ENCODE data around the gene CRY2. TPM values are rescaled to one million over a fixed set of nuclear protein-coding genes. Genes with fewer than 3 reads are reported as not detected.

The CRY2 gene
- total RNA-seq, 2 experiments from 2014 or later, result 12.3 to 15.7 TPM

DNA sequence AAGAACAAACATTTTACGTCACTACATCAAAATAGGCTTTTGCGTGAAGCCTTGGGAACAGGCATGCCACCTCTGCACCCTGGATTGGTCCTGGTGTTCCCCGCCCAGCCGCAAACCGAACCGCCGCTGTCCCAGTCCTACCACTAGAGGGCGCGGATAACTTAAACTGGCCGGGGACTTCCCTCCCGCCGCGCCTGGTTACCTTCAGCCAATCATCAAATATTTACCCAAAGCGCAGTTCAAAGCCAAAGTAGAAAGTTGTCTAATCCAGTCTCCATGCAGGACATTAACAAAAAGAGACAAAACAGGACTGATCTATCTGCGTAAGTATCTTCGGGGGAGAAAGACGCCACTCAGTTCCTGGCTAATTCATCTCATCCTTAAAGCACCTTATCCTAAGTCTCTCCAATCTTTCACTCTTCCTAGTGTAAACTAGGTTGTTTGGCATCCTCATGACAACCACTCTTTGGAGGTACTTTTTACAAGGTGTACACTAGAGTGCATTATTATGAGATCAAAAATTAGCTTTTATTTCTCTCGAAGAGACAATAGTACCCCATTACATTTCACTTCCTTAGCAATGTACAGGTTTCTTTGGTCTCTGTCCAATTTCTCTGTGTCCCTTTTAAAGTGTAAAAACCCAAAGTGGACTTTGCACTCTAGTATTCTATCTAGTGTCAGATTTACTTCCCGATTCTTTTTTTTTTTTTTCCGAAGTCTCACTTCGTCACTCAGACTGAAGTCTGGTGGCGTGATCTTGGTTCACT lies 3.9 kb upstream of the CRY2 start:
- intact Hi-C loops (cut with micrococcal nuclease), result no loop called here
- Mint-ChIP-seq H3K9me3 (no peaks in the 10 kb centered on the region), H3K4me3 (peak overlapping the region; percentile 29), H3K4me1 (ENCODE audit: low read depth) (peaks cover 16% of the 10 kb centered on the region), H3K27ac (peak overlapping the region; percentile 53), H3K36me3 (ENCODE audit: low read depth) (no peaks in the 10 kb centered on the region), H3K27me3 (no peaks in the 10 kb centered on the region)
- POLR2A ChIA-PET, result interaction anchor here (1.0 to 1.2 kb wide), 2 partner anchors 13 to 40 kb away, joined by 3 to 4 read pairs; no protein-coding TSS in a partner anchor
- ATAC-seq (peak; percentile 25), DNase-seq (peak; percentile 95)
- CTCF ChIA-PET, result interaction anchor here (0.7 to 6.1 kb wide), 24 partner anchors 8 to 396 kb away, joined by 3 to 31 read pairs (median 4); partner anchors contain the start of genes PEX16 and SLC35C1
- TF ChIP-seq, protein P1, sequence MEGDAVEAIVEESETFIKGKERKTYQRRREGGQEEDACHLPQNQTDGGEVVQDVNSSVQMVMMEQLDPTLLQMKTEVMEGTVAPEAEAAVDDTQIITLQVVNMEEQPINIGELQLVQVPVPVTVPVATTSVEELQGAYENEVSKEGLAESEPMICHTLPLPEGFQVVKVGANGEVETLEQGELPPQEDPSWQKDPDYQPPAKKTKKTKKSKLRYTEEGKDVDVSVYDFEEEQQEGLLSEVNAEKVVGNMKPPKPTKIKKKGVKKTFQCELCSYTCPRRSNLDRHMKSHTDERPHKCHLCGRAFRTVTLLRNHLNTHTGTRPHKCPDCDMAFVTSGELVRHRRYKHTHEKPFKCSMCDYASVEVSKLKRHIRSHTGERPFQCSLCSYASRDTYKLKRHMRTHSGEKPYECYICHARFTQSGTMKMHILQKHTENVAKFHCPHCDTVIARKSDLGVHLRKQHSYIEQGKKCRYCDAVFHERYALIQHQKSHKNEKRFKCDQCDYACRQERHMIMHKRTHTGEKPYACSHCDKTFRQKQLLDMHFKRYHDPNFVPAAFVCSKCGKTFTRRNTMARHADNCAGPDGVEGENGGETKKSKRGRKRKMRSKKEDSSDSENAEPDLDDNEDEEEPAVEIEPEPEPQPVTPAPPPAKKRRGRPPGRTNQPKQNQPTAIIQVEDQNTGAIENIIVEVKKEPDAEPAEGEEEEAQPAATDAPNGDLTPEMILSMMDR (IDR thresholded peaks at IDR 0.05), result peak; percentile 89

DNA sequence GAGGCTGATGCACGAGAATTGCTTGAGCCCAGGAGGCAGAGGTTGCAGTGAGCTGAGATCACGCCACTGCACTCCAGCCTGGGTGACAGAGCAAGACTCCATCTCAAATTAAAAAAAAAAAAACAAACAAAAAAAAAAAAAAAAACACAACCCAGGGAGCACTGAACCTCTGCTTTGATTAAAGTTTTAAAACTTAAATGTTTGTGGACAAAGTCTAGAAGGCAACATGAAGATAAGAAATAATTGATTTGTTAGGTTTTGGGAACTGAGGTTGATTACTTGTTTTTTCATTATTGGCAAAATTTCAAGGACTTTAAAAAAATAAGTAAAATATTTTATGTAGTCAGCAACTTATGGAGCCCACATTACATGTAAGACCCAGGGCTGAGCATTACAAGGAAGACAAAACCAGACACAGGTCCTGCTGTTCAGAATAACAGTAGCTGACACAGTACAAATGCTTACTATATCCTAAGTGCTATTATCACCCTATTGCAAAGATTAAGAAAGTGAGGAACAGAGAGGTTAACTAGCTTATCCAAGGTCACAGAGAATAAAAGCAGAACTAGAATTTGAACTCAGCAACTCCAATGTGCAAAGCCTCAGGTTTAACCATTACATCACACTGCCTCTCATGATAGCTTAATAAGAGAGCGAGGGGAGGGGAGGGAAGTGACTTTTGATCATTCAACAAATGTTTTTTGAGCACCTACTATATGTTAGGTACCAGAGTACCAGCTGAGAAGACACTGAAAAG lies 2.3 kb upstream of the CRY2 start:
- ATAC-seq, result no peak
- intact Hi-C loops (cut with micrococcal nuclease), result no loop called here
- CTCF ChIA-PET, result interaction anchor here (1.2 to 6.1 kb wide), 3 partner anchors 28 to 120 kb away, joined by 3 to 31 read pairs (median 7); no protein-coding TSS in a partner anchor
- TF ChIP-seq, protein P1 (IDR thresholded peaks at IDR 0.05), result no peak
- Mint-ChIP-seq H3K4me1 (ENCODE audit: low read depth) (peaks cover 29% of the 10 kb centered on the region), H3K4me3 (no peak overlapping the region), H3K27me3 (no peaks in the 10 kb centered on the region), H3K36me3 (ENCODE audit: low read depth) (no peaks in the 10 kb centered on the region), H3K27ac (no peak overlapping the region), H3K9me3 (no peaks in the 10 kb centered on the region)
- DNase-seq, result no peak
- POLR2A ChIA-PET, result interaction anchor here (1.1 to 2.1 kb wide), 2 partner anchors 33 to 72 kb away, joined by 3 to 5 read pairs; partner anchors contain the start of gene PEX16

DNA sequence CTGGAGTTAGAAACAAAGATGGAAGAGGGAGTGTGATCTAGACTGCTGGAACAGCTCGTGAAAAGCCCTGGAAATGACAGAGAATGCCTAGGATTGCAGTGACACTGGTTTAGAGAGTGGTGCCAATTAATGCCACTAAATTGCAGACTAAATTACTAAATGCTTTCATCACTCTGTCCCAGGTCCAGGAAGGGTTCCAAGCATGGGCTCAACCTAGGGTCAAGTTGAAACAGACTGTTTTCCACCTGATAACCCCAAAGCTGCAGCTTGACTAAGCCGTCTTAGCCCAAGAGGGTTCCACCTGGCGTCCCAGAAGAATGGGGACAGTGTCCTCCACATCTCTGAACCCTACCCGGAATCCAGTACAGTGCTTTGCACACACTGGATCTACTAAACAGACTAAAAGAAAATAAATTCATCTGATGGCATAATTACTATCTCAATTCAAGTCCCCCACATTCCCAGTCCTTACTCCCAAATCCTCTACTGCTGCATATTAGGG lies 1.1 kb upstream of the CRY2 start:
- DNase-seq (no peak), ATAC-seq (no peak)
- Mint-ChIP-seq H3K27ac (no peak overlapping the region), H3K9me3 (no peaks in the 10 kb centered on the region), H3K27me3 (no peaks in the 10 kb centered on the region), H3K4me1 (ENCODE audit: low read depth) (peaks cover 41% of the 10 kb centered on the region), H3K36me3 (ENCODE audit: low read depth) (no peaks in the 10 kb centered on the region), H3K4me3 (peak overlapping the region; percentile 79)
- intact Hi-C loops (cut with micrococcal nuclease), result loop anchor here (2.0 kb wide), 1 partner anchor 73 kb away; no protein-coding TSS in a partner anchor
- CTCF ChIA-PET, result interaction anchor here (0.8 to 6.1 kb wide), 6 partner anchors 12 to 160 kb away, joined by 3 to 31 read pairs (median 4); partner anchors contain the start of gene SLC35C1
- TF ChIP-seq, protein P1 (IDR thresholded peaks at IDR 0.05), result no peak
- POLR2A ChIA-PET, result interaction anchor here (0.9 to 2.1 kb wide), 3 partner anchors 11 to 41 kb away, joined by 3 to 7 read pairs (median 5); partner anchors contain the start of gene SLC35C1

DNA sequence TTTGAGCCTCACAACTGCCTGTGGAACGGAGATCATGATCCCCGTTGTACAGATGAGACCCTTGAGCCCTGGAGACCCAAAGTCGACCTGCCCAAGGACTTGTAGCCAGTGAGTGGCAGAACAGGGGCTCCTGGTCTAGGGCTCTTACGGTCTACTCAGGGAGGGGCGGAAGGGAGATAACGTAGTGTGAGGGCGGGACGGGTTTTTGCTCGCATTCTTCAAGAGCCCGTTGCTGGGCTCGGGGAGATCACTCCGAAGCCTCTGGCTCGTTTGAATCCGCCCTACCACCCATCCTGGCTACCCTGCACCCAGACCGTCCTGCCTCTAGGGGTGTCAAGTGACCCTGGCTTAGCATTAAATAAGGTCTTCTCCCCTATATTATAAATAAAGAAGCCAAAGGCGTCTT lies 639 bp downstream of the CRY2 start:
- POLR2A ChIA-PET, result interaction anchor here (0.6 kb wide), 1 partner anchor 1552 kb away, joined by 3 read pairs; no protein-coding TSS in a partner anchor
- Mint-ChIP-seq H3K36me3 (ENCODE audit: low read depth) (no peaks in the 10 kb centered on the region), H3K27ac (peak overlapping the region; percentile 74), H3K4me1 (ENCODE audit: low read depth) (peaks cover 53% of the 10 kb centered on the region), H3K27me3 (no peaks in the 10 kb centered on the region), H3K4me3 (peak overlapping the region; percentile 79), H3K9me3 (no peaks in the 10 kb centered on the region)
- CTCF ChIA-PET, result interaction anchor here (6.1 kb wide), 1 partner anchor 77 kb away, joined by 31 read pairs; no protein-coding TSS in a partner anchor
- TF ChIP-seq, protein P1 (IDR thresholded peaks at IDR 0.05), result no peak
- DNase-seq (peak; percentile 72), ATAC-seq (peak; percentile 31)
- intact Hi-C loops (cut with micrococcal nuclease), result loop anchor here (2.0 kb wide), 1 partner anchor 71 kb away; no protein-coding TSS in a partner anchor

Measured in activated CD8-positive, alpha-beta T cell treated with anti-CD3 and anti-CD28 coated beads for 36 hours (primary cell).